Measurements from ENCODE around the gene HSPA4.
"Not testable (repeated sequence)": the region's sequence is repeated elsewhere in the genome, so short reads cannot be mapped to it uniquely, and the experiment has no call there.

HSPA4 gene

GRCh38 chr5:133063965-133064364, 12.2 kb downstream of the HSPA4 start:
- Mint-ChIP-seq H3K4me3 (no peak overlapping the region), H3K36me3 (peaks cover 12% of the 10 kb centered on the region), H3K27ac (no peak overlapping the region), H3K27me3 (no peaks in the 10 kb centered on the region), H3K9me3 (ENCODE audit: low read depth) (no peaks in the 10 kb centered on the region), H3K4me1 (ENCODE audit: low read depth) (peaks cover 39% of the 10 kb centered on the region)

DNA sequence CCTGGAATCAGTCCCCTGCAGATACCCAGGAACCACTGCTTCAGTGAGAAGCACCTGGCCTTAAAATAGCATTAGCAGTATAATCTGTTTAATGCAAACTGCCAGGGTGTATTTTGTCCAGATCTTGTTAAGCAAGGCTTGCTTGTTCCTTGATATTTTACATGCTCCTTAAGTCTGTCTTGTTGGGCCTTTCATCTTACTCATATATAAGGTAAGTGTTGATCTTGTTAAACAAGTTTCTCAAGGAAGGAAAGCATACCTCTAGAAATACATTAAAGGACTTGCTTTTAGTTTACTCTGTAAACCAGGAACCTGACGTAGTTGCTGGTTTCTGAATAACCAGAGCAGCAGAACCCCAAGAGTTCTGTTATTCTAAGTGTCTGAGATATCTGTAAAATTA, 13.7 kb downstream of the HSPA4 start:
- Mint-ChIP-seq H3K4me3 (no peak overlapping the region), H3K4me1 (ENCODE audit: low read depth) (peaks cover 30% of the 10 kb centered on the region), H3K36me3 (peaks cover 15% of the 10 kb centered on the region), H3K27me3 (no peaks in the 10 kb centered on the region), H3K27ac (no peak overlapping the region), H3K9me3 (ENCODE audit: low read depth) (no peaks in the 10 kb centered on the region)

- H3K27ac Mint-ChIP-seq = no peak overlapping the region
- H3K36me3 Mint-ChIP-seq = peaks cover 17% of the 10 kb centered on the region
- H3K27me3 Mint-ChIP-seq = no peaks in the 10 kb centered on the region
- no peak overlapping the region for H3K4me3 Mint-ChIP-seq
- H3K4me1 Mint-ChIP-seq (ENCODE audit: low read depth) = peaks cover 28% of the 10 kb centered on the region
- H3K9me3 Mint-ChIP-seq (ENCODE audit: low read depth) = no peaks in the 10 kb centered on the region
Observed at GRCh38 chr5:133066045-133066444, 14.2 kb downstream of the HSPA4 start.

- Mint-ChIP-seq H3K36me3 (peaks cover 24% of the 10 kb centered on the region), H3K27ac (peak overlapping the region; percentile 7), H3K4me1 (ENCODE audit: low read depth) (peaks cover 19% of the 10 kb centered on the region), H3K27me3 (no peaks in the 10 kb centered on the region), H3K4me3 (no peak overlapping the region), H3K9me3 (ENCODE audit: low read depth) (no peaks in the 10 kb centered on the region)
Observed at GRCh38 chr5:133072021-133072420, 20.2 kb downstream of the HSPA4 start.

DNA sequence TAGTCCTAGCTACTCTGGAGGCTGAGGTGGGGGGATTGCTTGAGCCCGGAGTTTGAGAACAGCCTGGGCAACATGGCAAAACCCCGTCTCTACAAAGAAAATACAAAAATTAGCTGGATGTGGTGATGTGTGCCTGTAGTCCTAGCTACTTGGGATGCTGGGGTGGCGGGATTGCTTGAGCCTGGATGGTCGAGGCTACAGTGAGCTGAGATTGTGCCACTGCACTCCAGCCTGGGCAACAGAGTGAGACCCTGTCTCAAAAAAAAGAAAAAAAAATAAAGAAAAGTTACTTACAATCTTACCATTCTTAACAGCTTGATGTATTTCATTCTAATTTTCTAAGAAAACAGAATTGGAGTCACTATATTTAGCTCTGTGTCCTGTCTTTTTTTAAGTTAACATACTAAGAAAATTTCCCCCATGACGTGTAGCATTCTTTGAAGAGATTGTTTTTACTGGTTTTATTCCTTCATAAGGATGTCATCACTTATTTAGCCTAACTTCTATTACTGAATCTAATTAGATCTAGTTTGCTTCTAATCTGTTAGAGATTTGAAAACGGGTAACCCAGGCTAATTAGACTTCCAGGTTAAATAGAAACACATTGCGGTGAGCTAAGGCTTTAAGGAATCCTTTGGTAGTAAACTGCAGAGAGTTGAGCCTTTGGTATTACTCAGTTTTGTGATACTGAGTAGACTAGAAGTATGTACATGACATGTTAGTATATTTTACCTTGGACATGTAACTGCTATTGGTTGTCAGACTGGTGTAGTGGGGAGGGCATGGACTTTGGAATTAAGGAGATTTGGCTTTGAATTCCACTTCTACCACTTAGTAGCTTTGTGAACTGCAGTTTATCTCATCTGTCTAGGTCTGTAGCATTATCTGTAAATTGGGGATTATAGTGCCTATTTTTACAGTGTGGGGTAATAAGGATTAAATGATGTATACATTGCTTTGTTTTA, 24.0 kb downstream of the HSPA4 start:
- H3K36me3 Mint-ChIP-seq = peaks cover 14% of the 10 kb centered on the region
- no peaks in the 10 kb centered on the region for H3K27me3 Mint-ChIP-seq
- peaks cover 34% of the 10 kb centered on the region for H3K4me1 Mint-ChIP-seq (ENCODE audit: low read depth)
- no peak overlapping the region for H3K27ac Mint-ChIP-seq
- H3K9me3 Mint-ChIP-seq (ENCODE audit: low read depth) = no peaks in the 10 kb centered on the region
- H3K4me3 Mint-ChIP-seq = no peak overlapping the region

- Mint-ChIP-seq H3K9me3 (ENCODE audit: low read depth) (no peaks in the 10 kb centered on the region), H3K27ac (peak overlapping the region; percentile 36), H3K4me3 (no peak overlapping the region), H3K36me3 (peaks cover 12% of the 10 kb centered on the region), H3K4me1 (ENCODE audit: low read depth) (peaks cover 32% of the 10 kb centered on the region), H3K27me3 (no peaks in the 10 kb centered on the region)
Observed at GRCh38 chr5:133079048-133079447, 27.2 kb downstream of the HSPA4 start.

DNA sequence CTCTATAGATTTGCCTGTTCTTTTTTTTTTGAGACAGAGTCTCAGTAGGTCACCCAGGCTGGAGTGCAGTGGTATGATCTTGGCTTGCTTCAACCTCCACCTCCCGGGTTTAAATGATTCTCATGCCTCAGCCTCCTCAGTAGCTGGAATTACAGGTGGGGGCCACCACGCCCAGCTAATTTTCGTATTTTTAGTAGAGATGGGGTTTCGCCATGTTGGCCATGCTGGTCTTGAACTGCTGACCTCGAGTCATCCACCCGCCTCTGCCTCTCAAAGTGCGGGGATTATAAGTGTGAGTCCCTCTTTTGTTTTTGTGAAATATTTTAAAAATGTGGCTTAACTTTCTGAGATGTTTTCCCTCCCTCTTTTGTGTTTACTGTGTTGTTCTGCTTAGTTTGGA, 29.2 kb downstream of the HSPA4 start:
- Mint-ChIP-seq H3K4me1 (ENCODE audit: low read depth) (peaks cover 28% of the 10 kb centered on the region), H3K9me3 (ENCODE audit: low read depth) (no peaks in the 10 kb centered on the region), H3K4me3 (no peak overlapping the region), H3K27me3 (no peaks in the 10 kb centered on the region), H3K27ac (peak overlapping the region; percentile 18), H3K36me3 (peaks cover 12% of the 10 kb centered on the region)

- no peak overlapping the region for H3K4me3 Mint-ChIP-seq
- no peaks in the 10 kb centered on the region for H3K9me3 Mint-ChIP-seq (ENCODE audit: low read depth)
- H3K27me3 Mint-ChIP-seq = no peaks in the 10 kb centered on the region
- peaks cover 29% of the 10 kb centered on the region for H3K4me1 Mint-ChIP-seq (ENCODE audit: low read depth)
- H3K36me3 Mint-ChIP-seq = peaks cover 10% of the 10 kb centered on the region
- H3K27ac Mint-ChIP-seq = peak overlapping the region; percentile 18
Observed at GRCh38 chr5:133081703-133082102, 29.9 kb downstream of the HSPA4 start.

GRCh38 chr5:133082128-133082527, 30.3 kb downstream of the HSPA4 start:
- Mint-ChIP-seq H3K4me3 (no peak overlapping the region), H3K27ac (no peak overlapping the region), H3K27me3 (no peaks in the 10 kb centered on the region), H3K36me3 (peaks cover 8% of the 10 kb centered on the region), H3K9me3 (ENCODE audit: low read depth) (no peaks in the 10 kb centered on the region), H3K4me1 (ENCODE audit: low read depth) (peaks cover 28% of the 10 kb centered on the region)

- Mint-ChIP-seq H3K4me1 (ENCODE audit: low read depth) (peaks cover 21% of the 10 kb centered on the region), H3K27ac (no peak overlapping the region), H3K4me3 (no peak overlapping the region), H3K27me3 (no peaks in the 10 kb centered on the region), H3K36me3 (peaks cover 6% of the 10 kb centered on the region), H3K9me3 (ENCODE audit: low read depth) (no peaks in the 10 kb centered on the region)
Observed at GRCh38 chr5:133083901-133084300, 32.1 kb downstream of the HSPA4 start.

DNA sequence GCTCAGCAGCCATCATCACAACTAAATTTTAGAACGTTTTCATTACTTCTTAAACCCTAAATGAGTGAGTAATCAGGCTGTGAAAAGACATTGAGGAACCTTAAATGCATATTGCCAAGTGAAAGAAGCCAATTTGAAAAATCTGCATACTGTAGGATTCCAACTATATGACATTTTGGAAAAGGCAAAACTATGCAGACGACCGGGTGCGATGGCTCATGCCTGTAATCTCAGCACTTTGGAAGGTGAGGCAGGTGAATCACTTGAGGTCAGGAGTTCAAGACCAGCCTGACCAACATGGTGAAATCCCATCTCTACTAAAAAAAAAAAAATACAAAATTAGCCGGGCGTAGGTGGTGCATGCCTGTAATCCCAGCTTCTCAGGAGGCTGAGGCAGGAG, 33.4 kb downstream of the HSPA4 start:
- Mint-ChIP-seq H3K4me1 (ENCODE audit: low read depth) (peaks cover 11% of the 10 kb centered on the region), H3K36me3 (peaks cover 10% of the 10 kb centered on the region)
- H3K27ac Mint-ChIP-seq; H3K9me3 Mint-ChIP-seq (ENCODE audit: low read depth); H3K27me3 Mint-ChIP-seq; H3K4me3 Mint-ChIP-seq: not testable (repeated sequence)

DNA sequence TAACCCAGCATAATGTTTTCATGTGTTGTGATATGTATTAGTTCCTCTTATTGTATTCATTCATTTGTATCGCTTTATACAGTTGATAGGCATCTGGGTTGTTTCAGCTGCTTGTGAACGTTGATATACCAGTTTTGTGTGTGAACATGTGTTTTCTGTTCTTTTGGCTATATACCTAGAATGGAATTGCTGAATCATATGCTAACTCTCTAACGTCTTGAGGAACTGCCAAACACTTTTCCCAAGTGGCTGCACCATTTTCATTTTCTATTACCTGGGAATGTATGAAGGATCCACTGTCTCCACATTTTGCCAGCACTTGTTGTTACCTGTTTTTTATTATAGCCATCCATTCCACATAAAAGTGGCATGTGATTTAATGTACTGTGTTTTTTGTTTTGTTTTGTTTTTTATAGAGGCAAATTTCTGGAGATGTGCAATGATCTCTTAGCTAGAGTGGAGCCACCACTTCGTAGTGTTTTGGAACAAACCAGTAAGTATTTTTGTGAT, 34.6 kb downstream of the HSPA4 start:
- Mint-ChIP-seq H3K27me3 (no peaks in the 10 kb centered on the region), H3K27ac (no peak overlapping the region), H3K4me3 (no peak overlapping the region), H3K36me3 (peaks cover 10% of the 10 kb centered on the region), H3K4me1 (ENCODE audit: low read depth) (peaks cover 7% of the 10 kb centered on the region), H3K9me3 (ENCODE audit: low read depth) (no peaks in the 10 kb centered on the region)

DNA sequence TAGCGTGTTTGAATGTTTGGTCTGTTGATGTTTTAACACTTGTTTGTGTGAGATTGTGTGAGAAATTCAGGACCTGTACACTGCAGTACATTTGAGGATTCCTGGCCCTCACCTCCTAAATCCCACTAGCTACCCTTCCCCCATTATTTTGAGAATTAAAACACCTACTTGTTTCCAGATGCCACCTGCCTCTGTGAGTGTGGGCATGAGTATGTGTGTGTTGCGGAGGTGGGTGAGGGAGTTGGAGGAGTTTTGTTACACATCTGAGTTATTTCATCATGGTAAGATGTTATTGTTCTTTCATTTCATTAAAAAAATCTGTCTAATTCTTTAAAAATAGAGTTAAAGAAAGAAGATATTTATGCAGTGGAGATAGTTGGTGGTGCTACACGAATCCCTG, 36.3 kb downstream of the HSPA4 start:
- no peak overlapping the region for H3K4me3 Mint-ChIP-seq
- no peaks in the 10 kb centered on the region for H3K9me3 Mint-ChIP-seq (ENCODE audit: low read depth)
- peaks cover 12% of the 10 kb centered on the region for H3K36me3 Mint-ChIP-seq
- no peaks in the 10 kb centered on the region for H3K27me3 Mint-ChIP-seq
- H3K27ac Mint-ChIP-seq = no peak overlapping the region
- peaks cover 4% of the 10 kb centered on the region for H3K4me1 Mint-ChIP-seq (ENCODE audit: low read depth)

DNA sequence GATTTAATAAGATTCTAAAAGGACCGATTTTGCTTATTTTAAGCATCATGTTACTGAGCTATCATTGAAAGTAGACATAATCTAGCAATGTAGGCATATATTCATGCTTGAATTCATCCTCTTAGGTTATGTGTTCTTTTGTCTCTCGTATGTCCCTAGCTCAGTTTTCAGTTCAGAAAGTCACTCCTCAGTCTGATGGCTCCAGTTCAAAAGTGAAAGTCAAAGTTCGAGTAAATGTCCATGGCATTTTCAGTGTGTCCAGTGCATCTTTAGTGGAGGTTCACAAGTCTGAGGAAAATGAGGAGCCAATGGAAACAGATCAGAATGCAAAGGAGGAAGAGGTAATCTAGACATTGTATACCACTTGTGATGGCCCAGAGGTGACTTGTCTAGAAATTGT, 39.2 kb downstream of the HSPA4 start:
- H3K27ac Mint-ChIP-seq = no peak overlapping the region
- H3K27me3 Mint-ChIP-seq = no peaks in the 10 kb centered on the region
- H3K4me3 Mint-ChIP-seq = no peak overlapping the region
- no peaks in the 10 kb centered on the region for H3K9me3 Mint-ChIP-seq (ENCODE audit: low read depth)
- peaks cover 11% of the 10 kb centered on the region for H3K36me3 Mint-ChIP-seq
- H3K4me1 Mint-ChIP-seq (ENCODE audit: low read depth) = peaks cover 3% of the 10 kb centered on the region

DNA sequence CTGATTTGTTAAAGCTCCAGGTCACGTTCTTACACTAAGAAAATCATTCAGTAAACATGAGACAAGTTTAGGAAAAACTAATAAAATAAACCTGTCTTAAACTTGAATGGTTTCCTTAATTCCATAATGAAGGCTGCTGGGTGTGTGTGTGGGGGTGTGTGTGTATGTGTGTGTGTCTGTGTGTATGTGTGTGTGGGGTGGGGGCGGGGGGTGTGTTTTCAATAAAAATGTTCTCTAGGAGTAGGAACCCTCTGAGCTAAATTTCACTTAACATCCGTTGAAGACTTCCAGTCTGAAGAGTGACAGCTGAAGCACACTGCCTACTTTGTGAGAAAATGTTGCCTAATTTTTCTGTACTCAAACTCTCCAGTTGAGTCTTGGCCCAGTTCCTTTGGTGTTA, 54.5 kb downstream of the HSPA4 start:
- no peak overlapping the region for H3K27ac Mint-ChIP-seq
- H3K36me3 Mint-ChIP-seq = peaks cover 6% of the 10 kb centered on the region
- peaks cover 26% of the 10 kb centered on the region for H3K4me1 Mint-ChIP-seq (ENCODE audit: low read depth)
- H3K4me3 Mint-ChIP-seq = no peak overlapping the region
- no peaks in the 10 kb centered on the region for H3K27me3 Mint-ChIP-seq
- no peaks in the 10 kb centered on the region for H3K9me3 Mint-ChIP-seq (ENCODE audit: low read depth)

Data from activated naive CD8-positive, alpha-beta T cell (primary cell).